Activated effector memory CD4-positive, alpha-beta T cell treated with Interleukin-2 at 50 U/mL for 16 hours (primary cell): Measurements from ENCODE around the gene RYR3.

ENCODE experiments used
- DNase-seq: peaks from one replicate; pipeline ENCODE4 v3.0.0-alpha.2; 2020

The RYR3 gene

DNA sequence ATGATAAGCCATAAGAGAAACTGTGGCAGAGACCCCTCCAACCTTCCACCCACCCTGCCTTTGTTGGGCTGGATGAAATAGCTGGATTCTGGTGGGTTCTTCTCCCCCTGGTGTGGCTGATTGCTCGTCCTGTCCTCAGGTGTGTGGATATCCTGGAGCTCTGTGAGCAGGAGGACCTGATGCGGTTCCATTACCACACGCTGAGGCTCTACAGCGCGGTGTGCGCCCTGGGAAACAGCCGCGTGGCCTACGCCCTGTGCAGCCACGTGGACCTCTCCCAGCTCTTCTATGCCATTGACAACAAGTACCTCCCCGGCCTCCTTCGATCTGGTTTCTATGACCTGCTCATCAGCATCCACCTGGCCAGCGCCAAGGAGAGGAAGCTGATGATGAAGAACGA is 351.2 kb downstream of the RYR3 start:
- DNase-seq = no peak

DNA sequence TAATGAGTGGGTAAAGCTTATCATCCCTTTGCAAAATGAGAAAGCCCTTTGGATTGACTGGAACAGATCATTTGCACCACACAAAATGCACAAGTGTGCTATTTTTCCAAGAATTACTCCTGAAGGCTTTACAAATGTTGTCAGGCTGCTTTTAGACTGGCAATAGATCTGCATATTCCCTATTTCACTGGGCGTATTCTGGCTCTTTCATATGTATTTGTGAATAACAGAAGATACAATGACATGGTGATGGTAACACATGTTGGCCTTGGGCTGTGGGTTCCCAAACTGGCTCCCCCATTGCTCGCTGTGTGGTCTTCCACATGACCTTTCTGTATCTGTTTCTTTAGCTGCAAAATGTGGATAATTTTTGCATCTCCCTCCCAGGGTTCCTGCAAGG is 354.2 kb downstream of the RYR3 start:
- DNase-seq = no peak

DNA sequence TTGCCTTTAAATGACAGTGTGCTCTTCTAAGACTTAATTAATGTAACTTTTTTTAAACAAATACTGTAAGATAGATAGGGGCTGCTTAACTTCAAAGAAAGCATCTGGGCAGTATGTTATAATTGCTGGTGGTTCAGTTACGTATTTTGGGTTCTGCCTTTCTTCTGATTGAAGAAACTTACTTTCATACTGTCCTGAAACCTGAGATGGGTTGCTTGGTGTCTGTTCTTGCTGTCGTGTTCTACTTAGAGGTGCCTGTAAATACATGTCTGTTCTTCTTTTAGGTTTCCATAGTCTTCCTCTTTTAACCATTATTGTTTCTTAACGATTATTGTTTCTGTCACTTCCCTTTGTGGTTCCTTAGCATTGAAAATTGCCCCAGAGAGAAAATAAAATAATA is 359.8 kb downstream of the RYR3 start:
- DNase-seq = no peak

DNA sequence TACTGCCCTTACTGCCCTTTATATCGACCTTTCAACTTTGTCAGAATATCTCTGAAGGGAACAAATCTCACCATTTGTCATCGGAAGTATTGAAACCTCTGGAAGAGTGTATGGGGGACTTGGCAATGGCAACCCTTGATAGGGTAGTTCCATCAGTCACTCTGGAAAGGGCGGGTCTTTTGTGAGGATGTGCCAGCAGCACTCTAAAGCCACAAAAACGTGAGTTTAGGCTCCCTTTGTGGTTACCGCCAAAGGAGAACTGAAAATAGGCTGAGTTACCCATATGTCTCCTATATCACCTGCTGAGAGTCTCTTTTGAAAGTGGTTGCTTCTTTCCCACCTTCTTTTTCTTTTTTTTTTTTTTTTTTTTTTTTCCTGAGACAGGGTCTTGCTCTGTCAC is 360.7 kb downstream of the RYR3 start:
- DNase-seq = no peak

DNA sequence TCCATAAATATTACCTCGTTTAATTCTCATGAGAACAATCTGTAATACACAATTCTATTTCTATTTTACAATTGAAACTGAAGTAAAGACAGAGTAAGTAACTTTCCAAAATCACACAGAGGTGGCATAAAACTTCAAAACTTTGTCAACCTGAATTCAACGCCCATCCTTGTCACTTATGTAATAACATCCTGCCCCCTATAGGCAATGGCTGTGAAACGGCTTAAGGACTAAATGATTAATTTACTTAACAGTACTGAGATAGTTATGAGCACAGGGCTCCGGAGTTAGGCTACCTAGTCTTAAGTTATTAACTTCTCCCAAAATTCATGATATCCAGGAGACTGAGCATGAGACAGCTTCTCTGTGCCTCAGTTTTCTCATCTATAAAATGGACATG is 364.5 kb downstream of the RYR3 start:
- no peak for DNase-seq

DNA sequence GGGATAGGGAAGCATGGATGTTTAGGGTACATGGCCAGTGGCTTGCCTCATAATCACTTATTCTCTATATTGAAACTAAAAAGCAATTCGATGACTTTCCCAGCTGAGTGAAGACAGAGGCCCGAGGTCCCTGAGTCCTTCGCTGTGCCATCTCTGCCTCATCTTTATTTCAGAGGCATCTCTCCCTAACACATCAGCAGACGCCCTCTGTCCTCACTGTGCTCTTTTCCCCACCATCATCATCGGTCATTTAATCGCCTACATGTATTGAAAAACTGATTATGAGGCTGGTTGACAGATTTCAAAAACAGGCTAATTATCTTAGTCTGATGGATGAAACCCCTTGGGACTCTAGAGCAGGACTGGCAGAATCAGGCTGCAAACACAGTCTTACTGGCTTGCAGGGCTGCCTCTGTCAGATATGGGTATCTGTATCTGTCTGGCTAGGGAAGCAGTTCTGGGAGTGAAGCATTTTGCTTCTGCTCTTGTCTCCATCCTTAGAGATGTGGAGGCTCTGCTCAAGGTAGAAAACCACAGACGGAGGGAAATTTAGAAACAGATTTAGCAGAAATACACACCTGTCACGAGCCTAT is 366.6 kb downstream of the RYR3 start:
- DNase-seq = no peak

DNA sequence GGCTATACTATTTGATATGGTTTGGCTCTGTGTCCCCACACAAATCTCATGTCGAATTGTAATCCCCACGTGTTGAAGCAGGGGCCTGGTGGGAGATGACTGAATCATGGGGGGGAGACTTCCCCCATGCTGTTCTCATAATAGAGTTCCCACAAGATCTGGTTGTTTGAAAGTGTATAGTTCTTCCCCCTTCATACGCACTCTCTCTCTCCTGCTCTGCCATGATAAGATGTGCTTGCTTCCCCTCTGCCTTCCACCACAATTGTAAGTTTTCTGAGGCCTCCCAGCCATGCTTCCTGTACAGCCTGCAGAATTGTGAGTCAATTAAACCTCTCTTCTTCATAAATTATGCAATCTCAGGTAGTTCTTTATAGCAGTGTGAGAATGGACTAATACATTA is 367.4 kb downstream of the RYR3 start:
- DNase-seq = no peak

DNA sequence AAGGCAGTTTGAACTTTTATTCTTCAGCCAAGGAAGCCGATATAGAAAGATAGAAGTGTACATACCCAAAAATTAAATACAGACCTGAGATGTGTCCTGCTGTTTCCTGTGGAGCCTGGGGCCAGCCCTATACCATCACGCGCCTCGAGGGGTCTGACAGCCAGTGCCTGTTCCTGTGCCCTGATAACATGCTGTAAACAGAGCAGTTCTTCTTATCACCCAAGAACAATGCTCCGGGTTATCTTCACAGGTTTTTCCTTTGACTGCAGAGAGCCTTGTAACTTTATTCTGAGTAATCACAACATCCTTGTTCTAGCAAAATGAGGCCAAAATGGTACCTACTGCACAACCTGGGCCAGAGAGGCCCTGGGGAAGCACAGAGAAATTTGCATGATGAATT is 367.8 kb downstream of the RYR3 start:
- DNase-seq = no peak

DNA sequence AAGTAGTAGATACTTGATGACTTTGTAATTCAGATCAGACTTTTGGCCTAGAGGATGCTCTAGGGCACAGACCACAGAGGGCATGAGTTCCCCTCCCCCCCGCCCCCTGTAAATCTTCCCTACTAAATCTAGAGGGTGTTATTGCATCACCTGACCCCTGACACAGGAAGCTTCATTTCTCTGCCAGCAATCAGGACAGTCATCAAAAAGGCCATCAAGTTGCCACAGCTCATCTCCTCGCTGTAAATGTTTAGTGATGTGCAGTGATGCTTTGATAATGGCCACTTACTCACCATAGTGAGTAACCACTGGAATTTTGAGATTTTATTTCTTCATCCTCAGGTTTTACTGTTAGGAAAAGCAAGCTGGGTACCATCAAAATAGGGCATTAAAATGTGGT is 368.3 kb downstream of the RYR3 start:
- DNase-seq = no peak

DNA sequence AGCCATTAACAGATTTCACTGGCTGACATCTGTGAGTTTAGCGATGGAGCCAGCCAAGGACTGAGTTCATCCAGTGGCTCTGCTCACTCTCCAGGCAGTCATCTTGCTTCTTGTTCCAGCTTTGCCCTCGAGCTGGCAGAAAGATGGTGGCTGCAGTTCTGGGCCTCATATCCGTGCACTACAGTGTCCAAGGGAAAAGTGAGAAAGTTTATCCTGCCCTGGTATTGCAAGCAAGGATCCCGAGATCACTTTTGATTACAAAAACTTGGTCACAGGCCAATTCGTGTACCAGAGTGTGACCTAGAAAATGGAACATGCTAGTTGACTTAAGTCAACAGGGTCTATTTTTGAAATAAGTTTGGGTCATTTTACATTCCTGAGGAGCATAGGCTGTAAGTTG is 369.6 kb downstream of the RYR3 start:
- no peak for DNase-seq

DNA sequence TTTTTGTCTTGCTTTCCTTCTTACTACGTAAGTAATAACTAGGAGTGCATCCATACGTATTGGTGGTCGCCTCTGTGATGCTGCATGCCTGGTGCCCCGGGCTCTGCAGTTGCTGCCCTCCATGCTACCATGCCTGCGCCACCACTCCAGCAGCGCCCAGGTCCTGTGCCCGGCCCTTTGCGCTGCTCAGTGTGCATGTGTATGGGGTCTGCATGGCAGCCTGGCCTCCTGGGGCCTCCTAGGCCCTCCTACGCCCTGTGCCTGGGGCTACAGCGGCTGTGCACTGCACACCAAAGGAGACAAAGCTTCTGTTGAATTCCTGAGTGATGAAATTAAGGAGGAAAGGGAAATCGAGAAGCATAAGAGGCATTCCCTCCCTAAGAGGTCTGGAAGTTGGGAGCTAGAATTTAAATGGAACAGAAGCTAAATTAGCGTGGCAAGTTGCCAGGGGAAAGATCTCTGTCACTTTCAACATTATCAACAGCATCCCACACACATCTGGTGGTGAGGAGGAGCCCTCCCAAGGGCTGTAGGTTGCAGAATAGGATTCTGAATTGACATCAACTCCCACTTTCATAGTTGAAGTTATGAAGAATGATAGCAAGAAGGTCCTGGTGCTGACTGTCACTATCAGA is 382.5 kb downstream of the RYR3 start:
- no peak for DNase-seq

DNA sequence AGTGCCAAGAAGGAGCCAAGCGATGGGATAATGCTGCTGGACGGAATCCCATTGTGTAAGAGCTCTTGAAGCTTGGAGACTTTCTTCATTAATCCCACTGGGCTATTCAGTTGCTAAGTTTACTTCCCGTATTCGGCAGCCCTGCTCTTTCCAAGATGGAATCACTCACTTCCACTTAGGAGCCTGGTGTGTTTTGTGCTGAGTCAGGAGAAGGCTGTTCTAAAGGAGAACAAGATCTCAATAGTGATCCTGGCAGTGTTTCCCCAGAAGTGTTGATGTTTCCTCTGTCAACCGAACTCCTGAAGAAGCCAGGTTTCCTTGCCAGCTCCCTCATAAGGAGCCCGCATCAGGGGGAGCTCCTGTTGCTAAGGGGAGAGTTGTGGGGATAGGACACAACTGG is 387.4 kb downstream of the RYR3 start:
- DNase-seq = no peak

DNA sequence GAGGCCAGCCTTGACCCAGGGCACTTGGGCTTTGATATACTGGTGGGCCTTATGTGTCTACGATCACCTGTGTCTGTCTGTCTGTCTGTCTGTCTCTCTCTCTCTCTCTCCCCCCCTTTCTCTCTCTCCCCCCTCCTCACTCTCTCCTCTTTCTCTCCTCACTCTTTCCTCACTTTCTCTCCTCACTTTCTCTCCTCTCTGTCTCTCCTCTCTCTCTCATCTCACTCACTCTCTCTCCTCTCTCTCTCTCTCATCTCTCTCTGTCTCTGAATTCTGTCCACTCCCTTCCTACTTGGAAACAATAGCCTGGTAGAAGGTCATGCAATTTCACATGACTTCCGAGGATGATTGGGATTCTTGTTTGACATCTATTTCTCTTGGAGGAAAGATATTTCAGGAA is 388.4 kb downstream of the RYR3 start:
- DNase-seq = no peak

DNA sequence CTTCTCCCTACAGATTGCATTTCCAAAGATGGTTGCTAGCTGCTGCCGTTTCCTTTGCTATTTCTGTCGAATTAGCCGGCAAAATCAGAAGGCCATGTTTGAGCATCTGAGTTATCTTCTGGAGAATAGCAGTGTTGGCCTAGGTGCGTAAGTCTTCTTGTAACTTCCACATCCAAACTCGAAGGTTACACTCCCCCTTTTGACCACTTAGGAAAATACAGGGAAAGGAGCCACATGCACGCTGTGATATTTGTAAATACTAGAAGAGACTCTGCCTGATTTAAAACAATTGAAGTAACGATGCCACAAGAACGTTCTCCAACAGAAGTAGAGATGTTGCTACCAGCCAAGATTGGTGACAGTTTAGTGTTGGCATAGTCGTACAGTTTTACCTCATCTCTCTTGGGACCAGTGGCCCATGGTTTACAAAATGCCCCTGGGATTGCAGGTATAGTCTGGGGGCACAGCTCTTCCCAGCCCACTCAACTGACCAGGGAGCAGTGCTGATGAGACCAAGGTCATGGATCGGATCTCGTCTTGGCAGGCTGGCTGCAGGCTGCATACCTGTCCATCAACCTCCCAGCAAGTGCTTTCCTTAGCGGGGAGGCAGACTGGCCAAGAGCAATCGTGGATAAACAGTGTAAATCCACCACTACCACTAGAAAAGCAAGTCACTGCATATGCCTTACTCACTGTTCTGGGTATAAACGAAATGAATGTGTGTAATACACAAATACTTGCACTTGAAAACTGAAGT is 389.1 kb downstream of the RYR3 start:
- no peak for DNase-seq

DNA sequence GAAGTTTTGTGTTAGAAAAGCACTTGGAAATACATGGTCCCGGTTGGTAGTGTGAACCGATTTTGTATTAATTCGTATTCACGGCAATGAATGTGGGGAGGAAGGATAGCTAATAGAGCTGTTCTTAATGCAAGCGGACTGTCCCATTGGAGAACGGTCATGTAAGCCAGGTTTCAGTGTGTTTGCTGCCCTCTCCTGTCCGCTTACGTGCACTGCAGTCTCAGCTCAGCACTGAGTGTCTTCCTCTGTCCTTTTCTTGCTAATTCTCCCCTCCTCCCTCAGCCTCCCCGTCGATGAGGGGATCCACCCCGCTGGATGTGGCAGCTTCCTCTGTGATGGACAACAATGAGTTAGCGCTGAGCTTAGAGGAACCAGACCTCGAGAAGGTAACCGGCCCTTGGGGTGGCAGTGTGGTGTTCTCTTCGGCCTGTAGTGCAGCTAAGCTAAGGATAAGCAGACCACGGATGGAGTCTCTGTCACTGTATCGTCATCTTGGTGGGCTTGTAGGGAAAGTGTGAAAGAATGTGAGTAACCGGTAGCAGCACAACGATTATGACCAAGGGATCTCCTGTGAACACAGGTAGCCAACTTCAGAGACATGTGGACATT is 390.0 kb downstream of the RYR3 start:
- DNase-seq = peak; percentile 25

DNA sequence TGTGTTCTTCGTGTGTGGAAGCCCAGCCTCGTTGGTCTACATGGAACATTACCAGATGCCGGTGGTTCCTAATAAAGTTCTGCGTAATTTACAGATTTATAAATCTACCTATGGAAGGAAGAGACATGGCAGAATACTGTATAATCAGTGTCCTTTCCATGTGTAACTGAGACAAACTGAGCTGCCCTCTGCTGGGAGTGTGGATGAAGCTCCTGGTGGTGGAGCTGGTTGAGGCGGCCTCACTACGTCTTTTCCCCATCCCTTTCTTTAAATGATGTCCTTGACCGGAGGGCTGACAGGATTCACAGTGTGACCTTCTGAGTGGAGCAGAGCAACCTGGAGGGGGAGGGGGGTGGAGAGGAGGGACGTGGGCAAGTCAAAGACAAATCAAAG is 390.5 kb downstream of the RYR3 start:
- no peak for DNase-seq

DNA sequence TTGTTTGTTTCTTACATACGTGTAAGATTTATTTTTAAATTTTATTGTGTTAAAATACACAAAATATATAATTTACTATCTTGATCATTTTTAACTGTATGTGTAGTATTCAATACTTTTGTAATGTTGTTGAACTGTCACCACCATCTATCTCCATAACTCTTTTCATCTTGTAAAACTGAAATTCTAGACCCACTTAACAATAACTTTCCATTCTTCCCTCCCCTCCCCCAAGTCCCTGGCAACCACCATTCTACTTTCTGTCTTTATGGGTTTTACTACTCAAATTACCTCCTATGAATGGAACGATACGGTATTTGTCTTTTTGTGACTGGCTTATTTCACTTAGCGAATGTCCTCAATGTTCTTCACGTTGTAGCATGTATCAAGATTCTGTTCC is 395.4 kb downstream of the RYR3 start:
- DNase-seq = no peak

DNA sequence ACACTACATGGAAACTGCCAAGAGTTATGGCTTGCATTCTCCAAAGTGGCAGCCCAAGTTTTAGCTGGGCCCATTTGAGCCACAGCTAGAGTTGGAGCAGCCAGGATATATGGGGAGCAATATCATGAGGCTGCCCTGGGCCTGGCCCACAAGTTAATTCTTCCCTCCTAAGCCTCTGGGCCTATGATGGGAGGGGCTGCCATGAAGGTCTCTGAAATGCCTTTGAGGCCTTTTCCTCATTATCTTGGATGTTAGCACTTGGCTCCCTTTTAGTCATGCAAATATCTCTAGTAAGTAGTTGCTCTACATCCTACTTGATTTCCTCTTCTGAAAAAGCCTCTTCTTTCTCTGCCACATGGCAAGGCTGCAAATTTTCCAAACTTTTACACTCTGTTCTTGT is 400.0 kb downstream of the RYR3 start:
- DNase-seq = no peak

DNA sequence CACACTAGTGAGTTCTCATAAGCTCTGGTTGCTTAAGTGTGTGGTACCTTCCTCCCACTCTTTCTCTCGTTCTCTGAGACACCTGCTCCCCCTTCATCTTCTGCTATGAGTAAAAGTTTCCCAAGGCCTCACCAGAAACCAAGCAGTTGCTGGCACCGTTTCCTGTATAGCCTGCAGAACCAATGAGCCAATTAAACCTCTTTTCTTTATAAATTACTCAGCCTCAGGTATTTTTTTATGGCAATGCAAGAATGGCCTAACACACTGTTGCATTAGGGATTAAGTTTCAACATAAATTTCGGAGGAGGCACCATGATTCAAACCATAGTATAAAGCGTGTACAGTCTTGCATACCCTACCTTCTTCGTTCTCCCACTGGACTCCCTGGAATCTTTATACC is 405.3 kb downstream of the RYR3 start:
- no peak for DNase-seq

DNA sequence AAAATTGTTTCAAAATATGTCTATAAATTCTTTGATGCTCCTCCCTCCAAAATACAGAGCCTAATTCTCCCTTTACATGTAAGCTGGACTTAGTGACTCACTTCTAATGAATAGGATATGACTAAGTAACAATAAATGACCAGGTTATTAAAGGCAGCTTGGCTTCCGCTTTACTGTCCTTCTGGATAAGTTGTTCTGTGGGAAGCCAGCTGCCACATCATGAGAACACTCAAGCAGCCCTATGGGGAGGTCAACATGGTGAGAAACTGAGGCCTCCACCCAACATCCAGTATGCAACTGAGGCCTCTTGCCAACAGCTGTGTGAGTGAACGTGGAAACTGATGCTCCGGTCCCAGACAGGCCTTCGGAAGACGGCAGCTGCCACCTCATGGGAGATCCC is 410.2 kb downstream of the RYR3 start:
- DNase-seq = no peak

DNA sequence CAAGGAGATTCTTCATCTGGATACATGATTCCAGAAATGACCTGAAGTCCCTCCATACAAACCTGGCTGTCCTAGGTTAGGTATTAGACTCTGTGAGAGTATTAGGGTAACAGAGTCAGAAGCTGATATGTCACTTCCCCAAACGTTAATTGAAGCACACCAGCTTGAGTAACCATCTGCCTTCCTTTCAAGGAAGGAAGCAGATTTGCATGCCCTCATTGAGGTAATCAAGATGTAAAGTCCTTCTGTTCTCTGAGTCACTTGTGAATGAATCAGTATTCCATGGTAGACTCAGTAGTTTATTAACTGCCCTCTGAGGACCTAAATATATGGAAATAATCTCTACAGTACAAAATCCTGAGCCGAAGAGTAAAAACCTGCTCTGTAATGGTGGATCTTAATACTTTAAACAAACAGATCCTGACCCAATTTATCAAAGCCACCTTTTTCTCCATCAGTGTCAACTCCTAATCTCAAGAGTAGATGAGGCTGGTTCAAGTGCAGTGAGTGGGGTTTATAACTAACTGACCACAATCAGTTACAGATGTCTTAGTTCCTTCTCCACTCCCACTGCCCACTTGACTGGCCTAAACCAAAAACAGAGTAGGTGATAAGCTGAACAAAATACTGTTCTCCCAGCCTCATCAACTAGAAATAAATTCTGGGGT is 411.4 kb downstream of the RYR3 start:
- DNase-seq = no peak

DNA sequence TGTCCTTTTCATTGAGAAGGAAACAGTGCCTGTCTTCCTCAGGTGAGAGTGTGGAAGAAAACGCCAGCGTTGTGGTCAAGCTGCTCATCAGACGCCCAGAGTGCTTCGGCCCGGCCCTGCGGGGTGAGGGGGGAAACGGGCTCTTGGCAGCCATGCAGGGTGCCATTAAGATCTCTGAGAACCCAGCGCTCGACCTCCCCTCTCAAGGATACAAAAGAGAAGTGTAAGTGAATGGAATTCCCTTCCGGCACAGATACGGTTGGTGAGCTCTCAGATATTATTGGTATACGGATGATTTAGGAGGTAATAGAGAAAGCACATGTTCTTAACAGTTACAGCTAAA is 411.9 kb downstream of the RYR3 start:
- no peak for DNase-seq

DNA sequence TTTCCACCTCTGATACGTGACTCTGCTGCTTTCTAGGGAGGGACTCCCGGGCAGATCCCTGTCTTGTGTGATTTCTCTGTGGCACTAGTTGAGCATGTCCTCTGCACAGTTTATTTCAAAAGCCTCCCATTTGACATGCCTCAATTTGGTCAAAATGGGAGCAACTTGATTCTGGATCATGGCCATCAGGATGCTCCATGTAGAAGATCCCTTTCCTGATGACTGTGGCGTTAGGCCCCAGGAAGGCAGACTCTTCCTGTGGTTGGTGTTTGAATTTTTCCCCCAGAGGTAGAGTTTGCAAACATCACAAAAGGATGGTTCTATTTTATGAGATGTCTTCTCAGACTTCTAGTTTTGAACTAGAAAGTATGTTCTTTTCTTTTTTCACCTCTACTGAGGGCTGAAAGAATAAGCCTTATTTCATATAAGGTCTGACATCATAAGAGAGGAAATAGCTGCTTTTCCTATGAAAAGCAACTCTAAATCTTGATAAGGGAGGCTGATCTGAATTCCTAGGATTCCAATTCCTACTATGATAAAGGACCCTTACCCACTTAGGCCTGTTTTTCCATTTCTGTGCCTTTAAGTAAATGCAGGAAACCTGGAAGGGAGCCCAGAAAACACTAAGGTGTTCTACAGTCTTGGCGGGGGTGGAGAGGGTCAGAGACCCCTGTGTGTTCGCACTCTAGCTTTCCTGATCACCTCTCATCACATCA is 413.7 kb downstream of the RYR3 start:
- DNase-seq = no peak
